Stomach (tissue), 9 donors: Measurements from ENCODE around the gene SLC39A8. TPM values are rescaled to one million over a fixed set of nuclear protein-coding genes. Genes with fewer than 3 reads are reported as not detected.

Experiments used
- DNase-seq, 2 donors: peaks; one replicate each; pipeline versions ENCODE4 v3.0.0 to v3.0.0-alpha.2; 2013 to 2019
- H3K27ac ChIP-seq, 5 donors: fragments of 200-600 bp in 4 of 5; sonication (generic) in 4 of 5; one replicate each; pipeline ENCODE4 v1.5.1; 2013 to 2019; ENCODE audit warnings: mild to moderate bottlenecking in 1 of 5, moderate library complexity in 1 of 5
- H3K27me3 ChIP-seq, 3 donors: fragments of 200-600 bp; sonication (generic); one replicate each; pipeline ENCODE4 v1.5.1; 2017 to 2019; ENCODE audit warnings: mixed run types in 1 of 3
- H3K36me3 ChIP-seq, 4 donors: fragments of 200-600 bp; sonication (generic); 1 replicate in 3 of 4; 2 replicates in 1 of 4; pipeline ENCODE4 v1.5.1; 2016 to 2019
- H3K4me1 ChIP-seq, 4 donors: fragments of 200-600 bp; sonication (generic); one replicate each; pipeline ENCODE4 v1.5.1; 2016 to 2019
- H3K4me3 ChIP-seq, 4 donors: fragments of 200-600 bp; sonication (generic) in 3 of 4; one replicate each; pipeline ENCODE4 v1.5.1; 2016 to 2019; ENCODE audit warnings: mild to moderate bottlenecking in 1 of 4
- H3K9me3 ChIP-seq, 4 donors: fragments of 200-600 bp; sonication (generic); one replicate each; pipeline ENCODE4 v1.5.1; 2016 to 2019
- CTCF ChIP-seq, 7 experiments: fragments of 450-650 bp in 4 of 7; fragments of 200-600 bp in 3 of 7; sonication (generic) in 3 of 7; IDR thresholded peaks; one replicate each; pipeline ENCODE4 v1.5.1; 2016 to 2019; ENCODE audit warnings: antibody characterized with exemption in 7 of 7, control low read depth in 2 of 7, mild to moderate bottlenecking in 1 of 7
- EP300 ChIP-seq: sonication (generic); formaldehyde crosslinking; IDR thresholded peaks from one replicate; pipeline ENCODE4 v1.6.1; 2017; ENCODE audit warnings: antibody characterized with exemption
- POLR2A ChIP-seq, 4 donors: fragments of 450-650 bp; IDR thresholded peaks; one replicate each; pipeline ENCODE4 v1.6.1; 2016; ENCODE audit warnings: antibody characterized with exemption in 4 of 4, control low read depth in 2 of 4, mild to moderate bottlenecking in 1 of 4, moderate library complexity in 1 of 4
- POLR2AphosphoS5 ChIP-seq, 3 donors: sonication (generic); formaldehyde crosslinking; IDR thresholded peaks; one replicate each; pipeline ENCODE4 v1.6.1; 2016; ENCODE audit warnings: antibody characterized with exemption in 3 of 3
- WGBS, 5 donors: extraction: QIAGEN DNeasy Blood & Tissue Kit in 3 of 5; methylation state at CpG; one replicate each; pipeline versions ENCODE4 v1.1.5 to v1.1.7; 2013 to 2018; 5-methylcytosine and 5-hydroxymethylcytosine counted together
- intact Hi-C: fragments of 100-400 bp; cut with DNase I; formaldehyde crosslinking; loops from one replicate; pipeline ENCODE4 v1.15.1; 2023; ENCODE audit warnings: low total_unique reads
- polyA plus RNA-seq, 3 donors: library from polyadenylated mRNA; stranded (reverse); fragments of 200-250 nt; gene quantifications; one replicate each; pipeline ENCODE4 v1.2.3, GENCODE V29; 2013
- total RNA-seq, 5 donors: library from RNA; depleted of rRNA; stranded (reverse); fragments of >200 nt; gene quantifications; one replicate each; pipeline versions ENCODE4 v1.1.0 to v1.2.3, GENCODE V29; 2014 to 2016
- donor health status: healthy with polysubstance abuse.
- donor health status: Bipolar disorder and iron deficiency.
- donor health status: healthy.

Gene SLC39A8
- total and polyA plus RNA-seq, 8 donors, result 1.8 to 24.6 (median 9.4) TPM

GRCh38 chr4:102317459-102317858 lies 27.8 kb downstream of the SLC39A8 start:
- Histone ChIP-seq H3K27me3 (no peaks in the 10 kb centered on the region), H3K4me1 (peaks cover 0 to 4% (median 0%) of the 10 kb centered on the region in 4 donors), H3K9me3 (no peaks in the 10 kb centered on the region), H3K36me3 (no peaks in the 10 kb centered on the region), H3K4me3 (no peak overlapping the region), H3K27ac (no peak overlapping the region)
- intact Hi-C loops, result no loop called here
- no peak for DNase-seq
- no peak for TF ChIP-seq POLR2AphosphoS5 (IDR thresholded peaks at IDR 0.05)
- no peak for TF ChIP-seq EP300
- TF ChIP-seq POLR2A (IDR thresholded peaks at IDR 0.05), result no peak
- TF ChIP-seq CTCF (IDR thresholded peaks at IDR 0.05), result no peak
- 72 to 86% (median 83%) methylated on average over 1 of the region's 1 CpG for WGBS, 5 donors

- Histone ChIP-seq H3K27ac (no peak overlapping the region), H3K4me3 (no peak overlapping the region), H3K9me3 (no peaks in the 10 kb centered on the region), H3K4me1 (peaks cover 0 to 4% (median 0%) of the 10 kb centered on the region in 4 donors), H3K36me3 (no peaks in the 10 kb centered on the region), H3K27me3 (no peaks in the 10 kb centered on the region)
- no peak for TF ChIP-seq CTCF (IDR thresholded peaks at IDR 0.05)
- intact Hi-C loops, result no loop called here
- 91 to 98% (median 97%) methylated on average over 2 of the region's 2 CpGs for WGBS, 5 donors
- no peak for DNase-seq
These were observed 28.7 kb downstream of the SLC39A8 start for GRCh38 chr4:102316585-102316984.

- H3K27ac ChIP-seq, result no peak overlapping the region
These were observed 29.8 kb downstream of the SLC39A8 start for GRCh38 chr4:102315532-102315931.

GRCh38 chr4:102312417-102312816 lies 32.9 kb downstream of the SLC39A8 start:
- no peak for TF ChIP-seq CTCF (IDR thresholded peaks at IDR 0.05)
- TF ChIP-seq EP300, result no peak
- no peak for TF ChIP-seq POLR2A (IDR thresholded peaks at IDR 0.05)
- no peak for TF ChIP-seq POLR2AphosphoS5 (IDR thresholded peaks at IDR 0.05)
- DNase-seq, result no peak
- Histone ChIP-seq H3K27ac (no peak overlapping the region), H3K9me3 (no peaks in the 10 kb centered on the region), H3K4me3 (no peak overlapping the region), H3K4me1 (no peaks in the 10 kb centered on the region), H3K27me3 (no peaks in the 10 kb centered on the region), H3K36me3 (no peaks in the 10 kb centered on the region)
- intact Hi-C loops, result no loop called here
- WGBS, 5 donors, result 53 to 73% (median 62%) methylated on average over 2 of the region's 2 CpGs

More at GRCh38 chr4:102315532-102315931, 29.8 kb downstream of the SLC39A8 start:
- H3K4me3 ChIP-seq, result no peak overlapping the region
- DNase-seq, result no peak
- H3K27me3 ChIP-seq, result no peaks in the 10 kb centered on the region
- H3K36me3 ChIP-seq, result no peaks in the 10 kb centered on the region
- TF ChIP-seq POLR2AphosphoS5 (IDR thresholded peaks at IDR 0.05) (no peak), CTCF (IDR thresholded peaks at IDR 0.05) (no peak), POLR2A (IDR thresholded peaks at IDR 0.05) (no peak), EP300 (no peak)
- WGBS, 5 donors, result 83 to 94% (median 87%) methylated on average over 2 of the region's 2 CpGs
- H3K9me3 ChIP-seq, result no peaks in the 10 kb centered on the region
- H3K4me1 ChIP-seq, result peaks cover 0 to 4% (median 0%) of the 10 kb centered on the region in 4 donors
- intact Hi-C loops, result no loop called here
